HEK293 (cell line): Measurements from ENCODE around the gene IMMP2L.

Experiments used
- MYNN ChIP-seq: fragments of 450-650 bp; formaldehyde crosslinking; IDR thresholded peaks from 2 replicates; pipeline ENCODE4 v1.5.1; 2016; ENCODE audit warnings: missing biosample characterization, missing genetic modification characterization, borderline replicate concordance
- ZNF16 ChIP-seq: fragments of 450-650 bp; formaldehyde crosslinking; IDR thresholded peaks from 2 replicates; pipeline ENCODE4 v1.5.1; 2016; ENCODE audit warnings: low read depth, missing biosample characterization, missing genetic modification characterization
- ZNF423 ChIP-seq: fragments of 450-650 bp; formaldehyde crosslinking; IDR thresholded peaks from 2 replicates; pipeline ENCODE4 v1.5.1; 2016; ENCODE audit warnings: missing biosample characterization, missing genetic modification characterization
- ZNF529 ChIP-seq: fragments of 450-650 bp; formaldehyde crosslinking; IDR thresholded peaks from 2 replicates; pipeline ENCODE4 v1.5.1; 2017; ENCODE audit warnings: missing genetic modification characterization, missing biosample characterization; ENCODE audit not compliant: insufficient replicate concordance
- ZNF555 ChIP-seq: fragments of 450-650 bp; formaldehyde crosslinking; conservative IDR thresholded peaks from 2 replicates; pipeline ENCODE4 v1.5.1; 2017; ENCODE audit warnings: missing biosample characterization, mild to moderate bottlenecking, missing genetic modification characterization, inconsistent platforms
- ZNF707 ChIP-seq: fragments of 450-650 bp; formaldehyde crosslinking; IDR thresholded peaks from 2 replicates; pipeline ENCODE4 v1.5.1; 2016; ENCODE audit warnings: missing biosample characterization, missing genetic modification characterization
- TF ChIP-seq, protein P1 (sequence below): fragments of 450-650 bp; formaldehyde crosslinking; IDR thresholded peaks from 2 replicates; pipeline ENCODE4 v1.5.1; 2016; ENCODE audit warnings: missing biosample characterization, missing genetic modification characterization
- TF ChIP-seq, protein P2 (sequence below): sonication (generic); formaldehyde crosslinking; IDR thresholded peaks from 2 replicates; pipeline ENCODE4 v1.8.1; 2022; ENCODE audit warnings: mild to moderate bottlenecking, moderate library complexity, missing genetic modification reagents
- TF ChIP-seq, protein P3 (sequence below): fragments of 450-650 bp; formaldehyde crosslinking; IDR thresholded peaks from 2 replicates; pipeline ENCODE4 v1.5.1; 2016; ENCODE audit warnings: missing biosample characterization, missing genetic modification characterization, low read depth
- TF ChIP-seq, protein P4 (sequence below): fragments of 450-650 bp; formaldehyde crosslinking; IDR thresholded peaks from 2 replicates; pipeline ENCODE4 v1.5.1; 2016; ENCODE audit warnings: missing biosample characterization, missing genetic modification characterization
- TF ChIP-seq, protein P5 (sequence below): fragments of 450-650 bp; formaldehyde crosslinking; IDR thresholded peaks from 2 replicates; pipeline ENCODE4 v1.5.1; 2016; ENCODE audit warnings: missing biosample characterization, missing genetic modification characterization
- TF ChIP-seq, protein P6 (sequence below): fragments of 450-650 bp; formaldehyde crosslinking; IDR thresholded peaks from 2 replicates; pipeline ENCODE4 v1.5.1; 2016; ENCODE audit warnings: missing biosample characterization, missing genetic modification characterization

DNA sequence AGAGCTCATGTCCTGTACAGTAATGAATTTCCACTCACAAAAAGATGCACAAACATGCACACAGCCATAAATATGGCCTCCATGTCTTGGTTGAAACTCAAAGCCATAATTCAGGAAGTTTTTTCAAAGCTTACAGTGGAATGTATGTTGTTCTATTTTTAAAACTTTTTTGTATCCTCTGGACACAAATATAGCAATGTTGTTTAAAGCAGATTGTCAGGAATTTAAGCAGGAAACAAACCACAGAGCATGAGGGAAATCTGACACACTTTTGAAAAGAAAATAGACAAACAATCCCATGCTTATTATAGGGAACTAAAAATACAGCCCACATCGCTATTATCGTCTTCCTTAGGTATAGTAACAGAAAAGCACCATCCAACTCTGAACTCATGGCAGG lies 449.9 kb downstream of the IMMP2L start:
- TF ChIP-seq, protein P1, sequence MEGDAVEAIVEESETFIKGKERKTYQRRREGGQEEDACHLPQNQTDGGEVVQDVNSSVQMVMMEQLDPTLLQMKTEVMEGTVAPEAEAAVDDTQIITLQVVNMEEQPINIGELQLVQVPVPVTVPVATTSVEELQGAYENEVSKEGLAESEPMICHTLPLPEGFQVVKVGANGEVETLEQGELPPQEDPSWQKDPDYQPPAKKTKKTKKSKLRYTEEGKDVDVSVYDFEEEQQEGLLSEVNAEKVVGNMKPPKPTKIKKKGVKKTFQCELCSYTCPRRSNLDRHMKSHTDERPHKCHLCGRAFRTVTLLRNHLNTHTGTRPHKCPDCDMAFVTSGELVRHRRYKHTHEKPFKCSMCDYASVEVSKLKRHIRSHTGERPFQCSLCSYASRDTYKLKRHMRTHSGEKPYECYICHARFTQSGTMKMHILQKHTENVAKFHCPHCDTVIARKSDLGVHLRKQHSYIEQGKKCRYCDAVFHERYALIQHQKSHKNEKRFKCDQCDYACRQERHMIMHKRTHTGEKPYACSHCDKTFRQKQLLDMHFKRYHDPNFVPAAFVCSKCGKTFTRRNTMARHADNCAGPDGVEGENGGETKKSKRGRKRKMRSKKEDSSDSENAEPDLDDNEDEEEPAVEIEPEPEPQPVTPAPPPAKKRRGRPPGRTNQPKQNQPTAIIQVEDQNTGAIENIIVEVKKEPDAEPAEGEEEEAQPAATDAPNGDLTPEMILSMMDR (tag by site-specific recombination) = no peak
- TF ChIP-seq, protein P2, sequence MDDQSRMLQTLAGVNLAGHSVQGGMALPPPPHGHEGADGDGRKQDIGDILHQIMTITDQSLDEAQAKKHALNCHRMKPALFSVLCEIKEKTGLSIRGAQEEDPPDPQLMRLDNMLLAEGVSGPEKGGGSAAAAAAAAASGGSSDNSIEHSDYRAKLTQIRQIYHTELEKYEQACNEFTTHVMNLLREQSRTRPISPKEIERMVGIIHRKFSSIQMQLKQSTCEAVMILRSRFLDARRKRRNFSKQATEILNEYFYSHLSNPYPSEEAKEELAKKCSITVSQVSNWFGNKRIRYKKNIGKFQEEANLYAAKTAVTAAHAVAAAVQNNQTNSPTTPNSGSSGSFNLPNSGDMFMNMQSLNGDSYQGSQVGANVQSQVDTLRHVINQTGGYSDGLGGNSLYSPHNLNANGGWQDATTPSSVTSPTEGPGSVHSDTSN (CRISPR knock-in tag) = no peak
- TF ChIP-seq, protein P3, sequence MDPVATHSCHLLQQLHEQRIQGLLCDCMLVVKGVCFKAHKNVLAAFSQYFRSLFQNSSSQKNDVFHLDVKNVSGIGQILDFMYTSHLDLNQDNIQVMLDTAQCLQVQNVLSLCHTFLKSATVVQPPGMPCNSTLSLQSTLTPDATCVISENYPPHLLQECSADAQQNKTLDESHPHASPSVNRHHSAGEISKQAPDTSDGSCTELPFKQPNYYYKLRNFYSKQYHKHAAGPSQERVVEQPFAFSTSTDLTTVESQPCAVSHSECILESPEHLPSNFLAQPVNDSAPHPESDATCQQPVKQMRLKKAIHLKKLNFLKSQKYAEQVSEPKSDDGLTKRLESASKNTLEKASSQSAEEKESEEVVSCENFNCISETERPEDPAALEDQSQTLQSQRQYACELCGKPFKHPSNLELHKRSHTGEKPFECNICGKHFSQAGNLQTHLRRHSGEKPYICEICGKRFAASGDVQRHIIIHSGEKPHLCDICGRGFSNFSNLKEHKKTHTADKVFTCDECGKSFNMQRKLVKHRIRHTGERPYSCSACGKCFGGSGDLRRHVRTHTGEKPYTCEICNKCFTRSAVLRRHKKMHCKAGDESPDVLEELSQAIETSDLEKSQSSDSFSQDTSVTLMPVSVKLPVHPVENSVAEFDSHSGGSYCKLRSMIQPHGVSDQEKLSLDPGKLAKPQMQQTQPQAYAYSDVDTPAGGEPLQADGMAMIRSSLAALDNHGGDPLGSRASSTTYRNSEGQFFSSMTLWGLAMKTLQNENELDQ (tag by site-specific recombination) = no peak
- TF ChIP-seq, protein P4, sequence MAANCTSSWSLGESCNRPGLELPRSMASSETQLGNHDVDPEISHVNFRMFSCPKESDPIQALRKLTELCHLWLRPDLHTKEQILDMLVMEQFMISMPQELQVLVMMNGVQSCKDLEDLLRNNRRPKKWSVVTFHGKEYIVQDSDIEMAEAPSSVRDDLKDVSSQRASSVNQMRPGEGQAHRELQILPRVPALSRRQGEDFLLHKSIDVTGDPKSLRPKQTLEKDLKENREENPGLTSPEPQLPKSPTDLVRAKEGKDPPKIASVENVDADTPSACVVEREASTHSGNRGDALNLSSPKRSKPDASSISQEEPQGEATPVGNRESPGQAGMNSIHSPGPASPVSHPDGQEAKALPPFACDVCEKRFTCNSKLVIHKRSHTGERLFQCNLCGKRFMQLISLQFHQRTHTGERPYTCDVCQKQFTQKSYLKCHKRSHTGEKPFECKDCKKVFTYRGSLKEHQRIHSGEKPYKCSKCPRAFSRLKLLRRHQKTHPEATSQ (tag by site-specific recombination) = no peak
- TF ChIP-seq ZNF423 (tag by site-specific recombination) (no peak), MYNN (tag by site-specific recombination) (no peak), ZNF555 (tag by site-specific recombination) (no peak), ZNF529 (tag by site-specific recombination) (no peak), ZNF16 (no peak), ZNF707 (tag by site-specific recombination) (no peak)
- TF ChIP-seq, protein P5, sequence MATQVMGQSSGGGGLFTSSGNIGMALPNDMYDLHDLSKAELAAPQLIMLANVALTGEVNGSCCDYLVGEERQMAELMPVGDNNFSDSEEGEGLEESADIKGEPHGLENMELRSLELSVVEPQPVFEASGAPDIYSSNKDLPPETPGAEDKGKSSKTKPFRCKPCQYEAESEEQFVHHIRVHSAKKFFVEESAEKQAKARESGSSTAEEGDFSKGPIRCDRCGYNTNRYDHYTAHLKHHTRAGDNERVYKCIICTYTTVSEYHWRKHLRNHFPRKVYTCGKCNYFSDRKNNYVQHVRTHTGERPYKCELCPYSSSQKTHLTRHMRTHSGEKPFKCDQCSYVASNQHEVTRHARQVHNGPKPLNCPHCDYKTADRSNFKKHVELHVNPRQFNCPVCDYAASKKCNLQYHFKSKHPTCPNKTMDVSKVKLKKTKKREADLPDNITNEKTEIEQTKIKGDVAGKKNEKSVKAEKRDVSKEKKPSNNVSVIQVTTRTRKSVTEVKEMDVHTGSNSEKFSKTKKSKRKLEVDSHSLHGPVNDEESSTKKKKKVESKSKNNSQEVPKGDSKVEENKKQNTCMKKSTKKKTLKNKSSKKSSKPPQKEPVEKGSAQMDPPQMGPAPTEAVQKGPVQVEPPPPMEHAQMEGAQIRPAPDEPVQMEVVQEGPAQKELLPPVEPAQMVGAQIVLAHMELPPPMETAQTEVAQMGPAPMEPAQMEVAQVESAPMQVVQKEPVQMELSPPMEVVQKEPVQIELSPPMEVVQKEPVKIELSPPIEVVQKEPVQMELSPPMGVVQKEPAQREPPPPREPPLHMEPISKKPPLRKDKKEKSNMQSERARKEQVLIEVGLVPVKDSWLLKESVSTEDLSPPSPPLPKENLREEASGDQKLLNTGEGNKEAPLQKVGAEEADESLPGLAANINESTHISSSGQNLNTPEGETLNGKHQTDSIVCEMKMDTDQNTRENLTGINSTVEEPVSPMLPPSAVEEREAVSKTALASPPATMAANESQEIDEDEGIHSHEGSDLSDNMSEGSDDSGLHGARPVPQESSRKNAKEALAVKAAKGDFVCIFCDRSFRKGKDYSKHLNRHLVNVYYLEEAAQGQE (tag by site-specific recombination) = no peak
- TF ChIP-seq, protein P6, sequence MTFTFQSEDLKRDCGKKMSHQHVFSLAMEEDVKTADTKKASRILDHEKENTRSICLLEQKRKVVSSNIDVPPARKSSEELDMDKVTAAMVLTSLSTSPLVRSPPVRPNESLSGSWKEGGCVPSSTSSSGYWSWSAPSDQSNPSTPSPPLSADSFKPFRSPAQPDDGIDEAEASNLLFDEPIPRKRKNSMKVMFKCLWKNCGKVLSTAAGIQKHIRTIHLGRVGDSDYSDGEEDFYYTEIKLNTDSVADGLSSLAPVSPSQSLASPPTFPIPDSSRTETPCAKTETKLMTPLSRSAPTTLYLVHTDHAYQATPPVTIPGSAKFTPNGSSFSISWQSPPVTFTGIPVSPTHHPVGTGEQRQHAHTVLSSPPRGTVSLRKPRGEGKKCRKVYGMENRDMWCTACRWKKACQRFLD = no peak
